ENCODE results near the gene SULT1A3.
"Not testable (repeated sequence)": the region's sequence is repeated elsewhere in the genome, so short reads cannot be mapped to it uniquely, and the experiment has no call there.

Gene SULT1A3

GRCh38 chr16:30187556-30187865 is 11.5 kb upstream of the SULT1A3 start:
- DNase-seq = no peak

- DNase-seq = no peak
Observed at GRCh38 chr16:30187971-30188561, 11.0 kb upstream of the SULT1A3 start.

GRCh38 chr16:30191158-30191557 is 7.9 kb upstream of the SULT1A3 start:
- DNase-seq = not testable (repeated sequence)

GRCh38 chr16:30193098-30193497 is 6.0 kb upstream of the SULT1A3 start:
- not testable (repeated sequence) for DNase-seq

GRCh38 chr16:30193615-30194014 is 5.4 kb upstream of the SULT1A3 start, which contains the start of the genes BOLA2B and SLX1A:
BOLA2B (minus strand) TSS chr16:30193666; CDS start chr16:30193595, 71 bp downstream.
SLX1A (plus strand) TSS chr16:30193875; CDS start chr16:30194085, 210 bp downstream.
- DNase-seq = not testable (repeated sequence)

GRCh38 chr16:30194172-30194925 is 4.7 kb upstream of the SULT1A3 start:
- DNase-seq = not testable (repeated sequence)

GRCh38 chr16:30197001-30197400 is 2.1 kb upstream of the SULT1A3 start:
- DNase-seq = not testable (repeated sequence)

- DNase-seq = not testable (repeated sequence)
Observed at GRCh38 chr16:30199608-30200343, 721 bp downstream of the SULT1A3 start.

GRCh38 chr16:30205541-30206236 is 6.6 kb downstream of the SULT1A3 start:
- DNase-seq = not testable (repeated sequence)

GRCh38 chr16:30206252-30206651 is 7.2 kb downstream of the SULT1A3 start:
- DNase-seq = not testable (repeated sequence)

- not testable (repeated sequence) for DNase-seq
Observed at GRCh38 chr16:30207063-30207704, 8.1 kb downstream of the SULT1A3 start.

- DNase-seq = not testable (repeated sequence)
Observed at GRCh38 chr16:30209032-30209431, 10.0 kb downstream of the SULT1A3 start.

GRCh38 chr16:30211414-30211813 is 12.4 kb downstream of the SULT1A3 start:
- not testable (repeated sequence) for DNase-seq

- DNase-seq = not testable (repeated sequence)
Observed at GRCh38 chr16:30217082-30217481, 18.0 kb downstream of the SULT1A3 start.

- DNase-seq = not testable (repeated sequence)
Observed at GRCh38 chr16:30248379-30248778, 49.3 kb downstream of the SULT1A3 start, which contains the start of gene NPIPB13. NPIPB13 (minus strand) TSS chr16:30248479; CDS start chr16:30245573, 2,906 bp downstream.
